Measurements from ENCODE around the gene PABPN1L.

DNA sequence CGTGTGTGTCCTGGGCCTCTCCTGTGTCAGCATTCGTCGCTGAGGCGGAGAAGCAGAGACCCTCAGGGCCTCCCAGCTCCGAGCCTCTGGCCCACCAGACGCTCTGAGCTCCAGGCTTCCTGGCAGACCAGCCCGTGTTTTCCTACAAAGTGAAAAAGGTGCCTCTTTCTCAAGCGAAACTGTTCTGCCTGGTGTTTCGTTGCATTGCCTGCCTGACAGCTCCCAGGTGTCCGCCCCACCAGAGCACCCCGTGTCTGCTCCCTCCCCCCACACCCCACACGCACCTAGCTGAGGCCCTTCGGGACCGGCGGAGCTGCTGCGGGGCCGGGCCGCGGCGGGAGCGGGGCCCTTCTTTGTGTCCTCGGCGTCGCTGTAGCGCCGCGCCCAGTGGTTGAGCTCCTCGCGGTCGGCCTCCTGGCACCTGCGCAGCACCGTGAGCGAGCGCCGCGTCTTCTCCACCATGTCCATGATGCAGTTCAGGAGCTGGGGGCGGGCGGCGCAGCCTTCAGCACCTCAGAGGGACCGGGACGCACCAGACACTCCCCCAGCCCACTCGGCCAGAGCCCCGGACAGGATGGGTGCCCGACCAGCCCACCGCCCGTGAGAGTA is 14.7 kb upstream of the PABPN1L start:
- TF ChIP-seq, protein P1, sequence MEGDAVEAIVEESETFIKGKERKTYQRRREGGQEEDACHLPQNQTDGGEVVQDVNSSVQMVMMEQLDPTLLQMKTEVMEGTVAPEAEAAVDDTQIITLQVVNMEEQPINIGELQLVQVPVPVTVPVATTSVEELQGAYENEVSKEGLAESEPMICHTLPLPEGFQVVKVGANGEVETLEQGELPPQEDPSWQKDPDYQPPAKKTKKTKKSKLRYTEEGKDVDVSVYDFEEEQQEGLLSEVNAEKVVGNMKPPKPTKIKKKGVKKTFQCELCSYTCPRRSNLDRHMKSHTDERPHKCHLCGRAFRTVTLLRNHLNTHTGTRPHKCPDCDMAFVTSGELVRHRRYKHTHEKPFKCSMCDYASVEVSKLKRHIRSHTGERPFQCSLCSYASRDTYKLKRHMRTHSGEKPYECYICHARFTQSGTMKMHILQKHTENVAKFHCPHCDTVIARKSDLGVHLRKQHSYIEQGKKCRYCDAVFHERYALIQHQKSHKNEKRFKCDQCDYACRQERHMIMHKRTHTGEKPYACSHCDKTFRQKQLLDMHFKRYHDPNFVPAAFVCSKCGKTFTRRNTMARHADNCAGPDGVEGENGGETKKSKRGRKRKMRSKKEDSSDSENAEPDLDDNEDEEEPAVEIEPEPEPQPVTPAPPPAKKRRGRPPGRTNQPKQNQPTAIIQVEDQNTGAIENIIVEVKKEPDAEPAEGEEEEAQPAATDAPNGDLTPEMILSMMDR (conservative IDR thresholded peaks at IDR 0.05) = no peak
- no peak for TF ChIP-seq ZFX (IDR thresholded peaks at IDR 0.05)

All from C4-2B (cell line).